AG04450 (cell line): Measurements from ENCODE around the gene MYLK. TPM values are rescaled to one million over a fixed set of nuclear protein-coding genes. Genes with fewer than 3 reads are reported as not detected.

ENCODE experiments used
- CTCF ChIA-PET: fragments of 300-600, 350-600 bp; formaldehyde crosslinking; extraction: SDS; loops from one replicate; lab custom pipeline; 2022; ENCODE audit warnings: antibody characterized with exemption, inconsistent platforms; lab: Charles Lee
- POLR2A ChIA-PET: fragments of 350-600 bp; formaldehyde crosslinking; extraction: SDS; loops from one replicate; lab custom pipeline; 2021; ENCODE audit warnings: antibody characterized with exemption, inconsistent platforms; lab: Yijun Ruan, JAX
- DNase-seq: peaks from one replicate; pipeline ENCODE4 v3.0.0-alpha.2; 2011; ENCODE audit warnings: low read depth, low spot score
- H3K27ac ChIP-seq: one replicate; pipeline ENCODE4 v1.5.1; 2012; ENCODE audit warnings: low read depth, low read length, control low read depth
- H3K27me3 ChIP-seq: one replicate; pipeline ENCODE4 v1.6.0; 2012; ENCODE audit warnings: low read length; ENCODE audit not compliant: control insufficient read depth, insufficient read depth
- H3K4me3 ChIP-seq: 2 replicates; pipeline ENCODE4 v1.5.1; 2011; ENCODE audit warnings: mild to moderate bottlenecking, low read depth, low read length, control low read depth
- H3K9me3 ChIP-seq: 2 replicates; pipeline ENCODE4 v1.5.1; 2012; ENCODE audit warnings: low read length; ENCODE audit not compliant: control insufficient read depth, insufficient read depth
- polyA plus RNA-seq: library from polyadenylated mRNA; depleted of rRNA; stranded (reverse); fragments of >200 nt; gene quantifications from 2 replicates; pipeline ENCODE4 v1.2.3, GENCODE V29; 2011
- TF ChIP-seq, protein P1 (sequence below): IDR thresholded peaks from 2 replicates; pipeline ENCODE4 v1.5.1; 2011; ENCODE audit warnings: low read depth, low read length, control low read depth, inconsistent platforms

The MYLK gene
- polyA plus RNA-seq, 1 experiment, result 1,320 TPM

DNA sequence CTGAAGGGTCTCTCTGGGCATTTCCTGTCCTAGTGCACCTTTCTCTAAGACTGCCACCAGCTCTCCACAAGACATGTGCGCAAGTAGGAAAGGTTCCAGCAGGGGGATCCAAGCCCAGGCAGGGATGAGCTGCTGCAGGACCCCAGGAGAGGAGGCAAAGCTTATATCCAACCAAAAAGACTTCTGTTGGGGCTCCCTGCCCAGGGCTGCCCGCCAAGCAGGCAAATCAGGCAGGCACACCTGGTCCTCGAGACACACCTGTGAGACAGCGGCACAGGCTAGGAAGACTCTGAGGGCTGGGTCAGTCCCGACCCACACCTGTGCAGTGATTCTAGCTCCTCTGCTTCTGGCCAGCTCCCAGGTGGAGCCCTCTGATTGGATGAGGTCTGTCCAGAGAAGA, 80.6 kb downstream of the MYLK start:
- Histone ChIP-seq H3K4me3 (no peak overlapping the region), H3K9me3 (no peaks in the 10 kb centered on the region), H3K27ac (no peak overlapping the region), H3K27me3 (no peaks in the 10 kb centered on the region)
- CTCF ChIA-PET, result interaction anchor here (1.8 kb wide), 1 partner anchor 18 kb away, joined by 4 read pairs; no protein-coding TSS in a partner anchor
- no peak for DNase-seq
- POLR2A ChIA-PET, result no interaction called here
- TF ChIP-seq, protein P1, sequence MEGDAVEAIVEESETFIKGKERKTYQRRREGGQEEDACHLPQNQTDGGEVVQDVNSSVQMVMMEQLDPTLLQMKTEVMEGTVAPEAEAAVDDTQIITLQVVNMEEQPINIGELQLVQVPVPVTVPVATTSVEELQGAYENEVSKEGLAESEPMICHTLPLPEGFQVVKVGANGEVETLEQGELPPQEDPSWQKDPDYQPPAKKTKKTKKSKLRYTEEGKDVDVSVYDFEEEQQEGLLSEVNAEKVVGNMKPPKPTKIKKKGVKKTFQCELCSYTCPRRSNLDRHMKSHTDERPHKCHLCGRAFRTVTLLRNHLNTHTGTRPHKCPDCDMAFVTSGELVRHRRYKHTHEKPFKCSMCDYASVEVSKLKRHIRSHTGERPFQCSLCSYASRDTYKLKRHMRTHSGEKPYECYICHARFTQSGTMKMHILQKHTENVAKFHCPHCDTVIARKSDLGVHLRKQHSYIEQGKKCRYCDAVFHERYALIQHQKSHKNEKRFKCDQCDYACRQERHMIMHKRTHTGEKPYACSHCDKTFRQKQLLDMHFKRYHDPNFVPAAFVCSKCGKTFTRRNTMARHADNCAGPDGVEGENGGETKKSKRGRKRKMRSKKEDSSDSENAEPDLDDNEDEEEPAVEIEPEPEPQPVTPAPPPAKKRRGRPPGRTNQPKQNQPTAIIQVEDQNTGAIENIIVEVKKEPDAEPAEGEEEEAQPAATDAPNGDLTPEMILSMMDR, result no peak

DNA sequence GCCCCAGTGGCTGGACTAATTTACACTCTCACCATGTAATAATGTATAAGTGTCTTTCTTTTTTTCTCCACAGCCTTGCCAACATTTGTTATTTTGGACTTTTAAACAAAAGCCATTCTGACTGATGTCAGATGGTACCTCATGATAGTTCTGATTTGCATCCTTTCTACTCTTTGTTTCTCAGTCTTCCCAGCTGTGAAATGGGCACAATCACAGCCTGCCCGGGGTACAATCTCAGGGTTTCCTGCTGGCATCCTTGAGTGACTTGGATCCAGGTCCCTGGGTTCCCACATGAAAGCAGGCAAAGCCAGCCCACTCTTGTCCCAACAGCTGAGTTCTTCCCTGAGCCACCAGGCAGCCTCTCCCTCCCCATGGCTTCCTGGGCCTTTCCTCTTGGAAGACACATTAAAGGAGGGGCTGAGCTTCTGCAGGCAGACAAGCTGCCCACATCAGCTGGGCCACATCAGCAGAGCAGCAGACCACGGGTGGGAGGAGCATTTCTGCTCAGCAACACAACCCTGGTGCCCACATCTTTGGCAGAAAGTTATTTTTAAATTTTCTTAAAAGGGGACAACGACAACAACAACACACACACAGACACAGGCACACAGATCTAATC, 82.0 kb downstream of the MYLK start:
- Histone ChIP-seq H3K27me3 (no peaks in the 10 kb centered on the region), H3K27ac (no peak overlapping the region), H3K4me3 (no peak overlapping the region), H3K9me3 (no peaks in the 10 kb centered on the region)
- no peak for DNase-seq
- TF ChIP-seq, protein P1, result no peak
- ChIA-PET CTCF (interaction anchor here (1.8 kb wide), 1 partner anchor 16 kb away, joined by 4 read pairs; no protein-coding TSS in a partner anchor), POLR2A (no interaction called here)

DNA sequence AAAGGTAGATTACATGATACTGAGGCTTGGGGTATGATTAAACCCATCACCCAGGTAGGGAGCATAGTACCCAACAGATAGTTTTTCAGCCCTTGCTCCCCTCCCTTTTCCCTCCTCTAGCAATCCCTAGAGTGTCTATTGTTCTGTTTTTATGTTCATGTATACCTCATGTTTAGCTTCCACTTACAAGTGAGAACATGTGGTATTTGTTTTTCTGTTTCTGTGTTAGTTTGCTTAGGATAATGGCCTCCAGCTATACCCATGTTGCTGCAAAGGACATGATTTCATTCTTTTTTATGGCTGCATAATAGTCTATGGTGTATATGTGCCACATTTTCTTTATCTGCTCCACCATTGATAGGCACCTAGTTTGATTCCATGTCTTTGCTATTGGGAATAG, 82.7 kb downstream of the MYLK start:
- Histone ChIP-seq H3K27me3 (no peaks in the 10 kb centered on the region), H3K4me3 (no peak overlapping the region), H3K9me3 (no peaks in the 10 kb centered on the region), H3K27ac (no peak overlapping the region)
- DNase-seq, result no peak
- ChIA-PET POLR2A (no interaction called here), CTCF (no interaction called here)
- TF ChIP-seq, protein P1, result no peak

DNA sequence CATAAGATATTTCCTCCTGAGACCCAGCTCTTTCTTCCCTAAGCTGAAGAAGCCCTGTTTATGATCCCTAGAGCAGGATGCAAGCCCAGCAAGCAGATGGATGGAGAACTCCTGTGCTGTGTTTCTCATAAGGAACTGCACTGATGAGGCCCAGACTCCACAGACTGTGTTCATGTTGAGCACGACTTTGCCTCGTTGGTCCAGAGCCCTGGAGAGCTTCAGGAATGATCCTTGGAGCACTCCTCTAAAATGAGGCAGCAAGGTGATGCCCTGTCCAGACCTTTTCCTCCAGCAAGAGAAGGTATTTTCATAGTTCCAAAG, 83.8 kb downstream of the MYLK start:
- Histone ChIP-seq H3K27ac (no peak overlapping the region), H3K4me3 (no peak overlapping the region), H3K9me3 (no peaks in the 10 kb centered on the region), H3K27me3 (no peaks in the 10 kb centered on the region)
- TF ChIP-seq, protein P1, result no peak
- no peak for DNase-seq
- ChIA-PET POLR2A (interaction anchor here (1.1 kb wide), 1 partner anchor 68 kb away, joined by 3 read pairs; no protein-coding TSS in a partner anchor), CTCF (interaction anchor here (0.8 kb wide), 1 partner anchor 76 kb away, joined by 3 read pairs; no protein-coding TSS in a partner anchor)

DNA sequence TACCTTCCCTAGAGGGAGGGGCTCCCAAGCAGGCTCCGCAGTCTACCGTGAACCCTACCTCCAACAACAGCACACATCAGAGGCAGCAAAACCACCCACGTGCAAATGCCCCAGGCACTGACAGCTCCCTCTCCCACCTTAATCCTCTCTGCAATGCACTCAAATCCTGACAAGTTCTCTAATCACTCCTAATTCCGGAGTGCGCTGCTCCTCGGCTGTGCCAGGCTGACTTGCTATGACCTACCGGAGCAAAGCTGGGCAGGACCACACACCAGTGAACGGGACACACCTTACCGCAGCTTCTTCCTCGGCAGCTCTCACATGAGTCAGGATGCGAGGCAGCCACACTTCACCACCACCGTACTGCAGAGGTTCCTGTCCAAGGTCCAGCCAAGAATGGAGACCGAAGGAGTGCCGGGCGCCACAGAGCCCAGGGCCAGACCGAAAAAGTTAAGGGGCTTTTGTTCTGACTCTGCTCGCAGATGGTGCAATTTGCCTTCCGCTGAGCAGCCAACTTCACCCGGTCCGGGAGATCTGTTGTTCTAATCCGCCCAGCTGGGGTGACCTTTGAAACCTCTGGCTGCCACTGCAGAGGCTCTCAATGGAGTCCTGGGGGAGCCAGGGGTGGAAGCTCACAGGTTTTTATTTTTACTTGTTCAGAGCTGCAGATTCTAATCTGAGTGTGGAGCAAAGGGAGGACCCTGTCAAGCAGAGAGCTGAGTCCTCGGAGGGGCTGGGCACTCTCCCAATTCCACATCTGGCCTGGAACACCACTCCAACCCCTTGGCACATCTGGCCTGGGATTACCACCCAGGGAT, 84.4 kb downstream of the MYLK start:
- no peaks in the 10 kb centered on the region for H3K9me3 ChIP-seq
- DNase-seq, result no peak
- no peak overlapping the region for H3K27ac ChIP-seq
- TF ChIP-seq, protein P1, result no peak
- CTCF ChIA-PET, result interaction anchor here (0.6 to 0.8 kb wide), 2 partner anchors 76 to 939 kb away, joined by 3 read pairs; no protein-coding TSS in a partner anchor
- POLR2A ChIA-PET, result interaction anchor here (1.1 kb wide), 1 partner anchor 67 kb away, joined by 3 read pairs; no protein-coding TSS in a partner anchor
- H3K4me3 ChIP-seq, result peak overlapping the region; percentile 38
- no peaks in the 10 kb centered on the region for H3K27me3 ChIP-seq
